GM19463 (cell line): ENCODE data around the gene IBA57.
A peak's percentile ranks its signal among the peaks of the same experiment; 100 is the strongest.
"Not testable (repeated sequence)": the region's sequence is repeated elsewhere in the genome, so short reads cannot be mapped to it uniquely, and the experiment has no call there.

Experiments
- ATAC-seq: cut with Tn5 transposase; IDR thresholded peaks from one replicate; pipeline ENCODE4 v1.9.1; 2021; ENCODE audit warnings: mild to moderate bottlenecking, moderate library complexity; ENCODE audit not compliant: unreplicated experiment

IBA57 gene

GRCh38 chr1:228210712-228211530, 45.3 kb downstream of the IBA57 start:
- no peak for ATAC-seq

DNA sequence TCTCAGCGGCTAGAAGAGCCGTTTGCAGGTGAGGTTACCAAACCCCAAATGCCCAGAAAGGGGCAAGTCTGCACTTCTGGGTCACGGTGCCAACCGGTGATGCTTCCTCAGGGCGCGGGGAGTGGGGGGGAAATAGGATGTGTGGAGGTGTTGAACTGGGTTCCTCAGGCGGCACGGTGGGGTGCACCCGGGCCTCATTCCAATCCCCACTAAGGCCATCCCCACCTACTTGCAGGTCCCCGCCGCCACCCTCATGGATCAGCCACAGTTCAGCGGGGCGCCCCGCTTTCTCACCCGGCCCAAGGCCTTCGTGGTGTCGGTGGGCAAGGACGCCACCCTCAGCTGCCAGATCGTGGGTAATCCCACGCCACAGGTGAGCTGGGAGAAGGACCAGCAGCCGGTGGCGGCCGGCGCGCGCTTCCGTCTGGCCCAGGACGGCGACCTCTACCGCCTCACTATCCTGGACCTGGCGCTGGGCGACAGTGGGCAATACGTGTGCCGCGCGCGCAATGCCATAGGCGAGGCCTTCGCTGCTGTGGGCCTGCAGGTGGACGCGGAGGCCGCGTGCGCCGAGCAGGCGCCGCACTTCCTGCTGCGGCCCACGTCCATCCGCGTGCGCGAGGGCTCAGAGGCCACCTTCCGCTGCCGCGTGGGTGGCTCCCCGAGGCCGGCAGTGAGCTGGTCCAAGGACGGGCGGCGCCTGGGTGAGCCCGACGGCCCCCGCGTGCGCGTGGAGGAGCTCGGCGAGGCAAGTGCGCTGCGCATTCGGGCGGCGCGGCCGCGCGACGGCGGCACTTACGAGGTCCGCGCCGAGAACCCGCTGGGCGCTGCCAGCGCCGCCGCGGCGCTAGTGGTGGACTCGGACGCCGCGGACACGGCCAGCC, 46.2 kb downstream of the IBA57 start:
- ATAC-seq, result no peak

- no peak for ATAC-seq
These were observed 46.9 kb downstream of the IBA57 start for GRCh38 chr1:228212415-228212965.

GRCh38 chr1:228212966-228213844, 47.6 kb downstream of the IBA57 start:
- peak; percentile 98 for ATAC-seq

GRCh38 chr1:228213917-228214808, 48.6 kb downstream of the IBA57 start:
- ATAC-seq, result no peak

- no peak for ATAC-seq
These were observed 49.5 kb downstream of the IBA57 start for GRCh38 chr1:228214921-228215662.

DNA sequence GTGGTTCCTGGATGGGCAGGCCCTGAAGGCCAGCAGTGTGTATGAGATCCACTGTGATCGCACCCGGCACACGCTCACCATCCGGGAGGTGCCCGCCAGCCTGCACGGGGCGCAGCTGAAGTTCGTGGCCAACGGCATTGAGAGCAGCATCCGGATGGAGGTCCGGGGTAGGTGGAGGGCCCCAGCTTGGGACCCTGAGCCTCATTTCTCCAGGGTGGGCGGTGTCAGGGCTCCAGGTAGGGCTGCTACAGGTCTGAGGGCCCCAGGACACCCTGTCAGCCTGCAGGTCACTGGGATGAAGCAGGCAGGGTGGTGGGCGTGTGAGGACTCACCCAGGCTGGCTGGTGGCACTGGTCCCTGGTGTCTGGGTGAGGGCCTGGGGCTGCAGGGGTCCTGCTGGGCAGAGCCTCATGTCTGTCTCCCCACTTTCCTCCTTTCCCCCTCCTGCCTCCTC, 50.1 kb downstream of the IBA57 start:
- ATAC-seq, result no peak

DNA sequence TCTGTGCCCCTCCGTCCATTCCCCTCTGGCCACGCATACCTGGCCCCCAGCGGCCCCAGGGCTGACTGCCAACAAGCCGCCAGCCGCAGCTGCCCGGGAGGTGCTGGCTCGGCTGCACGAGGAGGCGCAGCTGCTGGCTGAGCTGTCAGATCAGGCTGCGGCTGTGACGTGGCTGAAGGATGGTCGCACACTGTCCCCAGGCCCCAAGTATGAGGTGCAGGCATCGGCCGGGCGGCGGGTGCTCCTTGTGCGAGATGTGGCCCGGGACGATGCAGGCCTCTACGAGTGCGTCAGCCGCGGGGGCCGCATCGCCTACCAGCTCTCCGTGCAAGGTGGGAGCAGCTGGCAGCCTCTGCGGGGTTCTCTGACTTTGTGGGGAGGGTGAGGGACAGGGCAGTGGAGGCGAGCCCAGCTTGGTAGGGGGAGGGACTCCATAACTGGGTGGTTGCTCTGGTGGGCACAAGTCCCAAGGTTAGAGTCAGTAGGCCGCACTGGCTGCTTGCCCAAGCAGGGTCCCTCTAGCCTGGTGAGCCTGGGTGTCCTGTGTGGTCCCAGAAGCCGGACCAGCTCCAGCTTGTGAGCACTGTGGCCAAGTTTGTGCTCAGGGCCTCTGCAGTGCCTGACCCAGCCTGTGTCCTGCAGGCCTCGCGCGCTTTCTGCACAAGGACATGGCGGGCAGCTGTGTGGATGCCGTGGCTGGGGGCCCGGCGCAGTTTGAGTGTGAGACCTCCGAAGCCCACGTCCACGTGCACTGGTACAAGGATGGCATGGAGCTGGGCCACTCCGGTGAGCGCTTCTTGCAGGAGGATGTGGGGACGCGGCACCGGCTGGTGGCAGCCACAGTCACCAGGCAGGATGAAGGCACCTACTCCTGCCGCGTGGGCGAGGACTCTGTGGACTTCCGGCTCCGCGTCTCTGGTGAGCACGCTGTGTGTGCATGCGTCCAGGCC, 51.0 kb downstream of the IBA57 start:
- ATAC-seq, result no peak

- no peak for ATAC-seq
These were observed 52.1 kb downstream of the IBA57 start for GRCh38 chr1:228217551-228218344.

DNA sequence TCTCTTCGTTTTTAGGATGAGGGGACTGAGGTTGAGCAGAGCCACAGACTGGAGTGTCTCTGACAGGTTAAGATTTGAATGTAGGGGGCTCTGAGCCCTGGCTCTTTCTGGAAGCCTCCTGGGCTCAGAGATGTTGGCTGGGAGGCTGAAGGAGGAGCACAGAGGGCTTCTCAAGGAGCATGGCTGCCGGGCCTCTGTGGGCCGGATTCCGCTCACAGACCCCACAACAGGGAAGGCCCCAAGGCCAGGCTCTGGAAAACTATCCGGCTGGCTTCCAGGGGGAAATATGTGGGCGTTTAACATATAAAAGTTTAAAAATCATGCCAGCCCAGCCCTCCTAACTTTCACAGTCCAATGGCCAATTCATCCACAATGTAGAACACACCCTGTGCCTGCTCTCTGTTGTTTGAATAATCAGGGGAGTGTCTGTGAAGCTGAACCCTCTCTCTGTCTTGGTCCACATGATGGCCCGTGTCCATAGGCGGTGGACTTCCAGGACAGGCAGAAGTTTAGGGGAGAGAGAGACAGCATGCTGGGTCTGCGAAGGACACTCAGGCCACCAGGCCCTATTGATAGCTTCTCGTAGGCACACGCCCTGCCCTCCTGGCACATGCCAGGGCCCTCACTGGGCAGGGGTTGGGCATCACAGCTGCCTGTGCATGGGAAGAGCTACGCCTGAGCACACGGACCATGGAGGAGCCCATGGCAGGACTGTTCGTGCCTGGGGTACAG, 53.1 kb downstream of the IBA57 start:
- no peak for ATAC-seq

DNA sequence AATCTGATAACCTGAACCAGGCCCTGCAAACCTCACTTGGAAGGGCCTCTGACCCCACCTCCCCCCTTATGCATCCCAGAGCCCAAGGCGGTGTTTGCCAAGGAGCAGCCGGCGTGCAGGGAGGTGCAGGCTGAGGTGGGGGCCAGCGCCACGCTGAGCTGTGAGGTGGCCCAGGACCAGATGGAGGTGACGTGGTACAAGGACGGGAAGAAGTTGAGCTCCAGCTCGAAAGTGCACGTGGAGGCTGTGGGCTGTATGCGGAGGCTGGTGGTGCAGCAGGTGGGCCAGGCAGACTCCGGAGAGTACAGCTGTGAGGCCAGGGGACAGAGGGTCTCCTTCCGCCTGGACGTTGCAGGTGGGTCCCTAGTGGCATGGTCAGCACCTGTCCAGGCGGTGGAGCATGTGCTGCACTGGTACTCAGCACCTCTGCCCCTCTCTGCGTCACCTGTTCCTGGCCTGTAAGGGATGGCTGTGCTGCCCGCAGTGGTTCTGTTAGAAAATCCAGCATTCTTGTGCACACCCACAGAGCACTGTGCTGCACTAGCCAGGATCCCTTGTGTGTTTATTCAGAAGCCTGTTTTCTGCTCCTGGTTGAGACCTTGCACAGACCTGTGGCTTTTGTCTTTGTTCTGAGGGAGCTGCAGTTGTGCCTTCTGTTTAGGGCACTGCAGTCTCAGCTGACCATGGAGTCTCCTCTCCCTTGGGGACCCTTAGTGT, 53.8 kb downstream of the IBA57 start:
- ATAC-seq, result no peak

- ATAC-seq, result no peak
These were observed 54.6 kb downstream of the IBA57 start for GRCh38 chr1:228219962-228220780.

DNA sequence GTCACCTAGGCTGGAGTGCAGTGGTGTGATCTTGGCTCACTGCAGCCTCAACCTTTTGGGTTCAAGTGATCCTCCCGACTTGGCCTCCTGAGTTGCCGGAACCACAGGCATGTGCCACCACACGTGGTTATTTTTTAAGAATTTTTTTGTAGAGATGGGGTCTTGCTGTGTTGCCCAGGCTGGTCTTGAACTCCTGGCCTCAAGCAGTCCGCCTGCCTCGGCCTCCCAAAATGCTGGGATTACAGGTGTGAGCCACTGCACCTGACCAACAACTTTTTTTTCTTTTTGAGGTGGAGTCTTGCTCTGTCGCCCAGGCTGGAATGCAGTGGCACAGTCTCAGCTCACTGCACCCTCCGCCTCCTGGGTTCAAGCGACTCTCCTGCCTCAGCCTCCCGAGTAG, 55.5 kb downstream of the IBA57 start:
- not testable (repeated sequence) for ATAC-seq

DNA sequence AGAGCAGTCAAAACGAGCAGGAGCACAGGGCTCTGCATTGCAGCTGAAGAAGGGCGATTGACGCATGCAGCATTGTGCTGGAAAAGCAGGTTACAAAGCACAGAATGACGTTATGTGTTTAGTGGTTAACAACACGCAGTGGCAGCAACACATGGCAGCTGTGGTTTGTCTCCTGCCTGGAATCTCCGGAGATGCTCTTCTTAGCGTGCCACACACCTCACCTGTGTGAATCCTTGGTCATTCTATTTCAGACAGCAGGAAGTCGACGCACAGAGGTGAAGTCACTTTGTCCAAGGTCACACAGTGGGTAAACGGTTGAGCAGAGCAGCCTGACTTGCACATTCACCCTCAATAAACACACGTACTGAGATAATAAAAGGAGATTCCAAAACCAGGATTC, 56.9 kb downstream of the IBA57 start:
- no peak for ATAC-seq
